Thyroid gland (tissue), 4 donors: Measurements from ENCODE around the gene OVCA2. TPM values are rescaled to one million over a fixed set of nuclear protein-coding genes. Genes with fewer than 3 reads are reported as not detected.

Source experiments
- DNase-seq, 2 donors: peaks; one replicate each; pipeline ENCODE4 v3.0.0-alpha.2; 2019
- H3K27ac ChIP-seq, 3 donors: fragments of 200-600 bp; sonication (generic); 1 replicate in 2 of 3; 2 replicates in 1 of 3; pipeline ENCODE4 v1.5.1; 2016 to 2019; ENCODE audit warnings: mild to moderate bottlenecking in 1 of 3, moderate library complexity in 1 of 3
- H3K27me3 ChIP-seq: fragments of 200-600 bp; sonication (generic); one replicate; pipeline ENCODE4 v1.5.1; 2019
- H3K36me3 ChIP-seq, 2 donors: fragments of 200-600 bp; sonication (generic); one replicate each; pipeline ENCODE4 v1.5.1; 2016 to 2019
- H3K4me1 ChIP-seq, 2 donors: fragments of 200-600 bp; sonication (generic); one replicate each; pipeline ENCODE4 v1.5.1; 2017 to 2019
- H3K4me3 ChIP-seq, 3 donors: fragments of 200-600 bp; sonication (generic); replicated peaks in 1 of 3; 1 replicate in 2 of 3; 2 replicates in 1 of 3; pipeline ENCODE4 v1.5.1; 2016; ENCODE audit warnings: mild to moderate bottlenecking in 1 of 3
- H3K9me3 ChIP-seq: fragments of 200-600 bp; sonication (generic); one replicate; pipeline ENCODE4 v1.5.1; 2017
- POLR2A ChIP-seq, 2 donors: fragments of 450-650 bp; IDR thresholded peaks; one replicate each; pipeline ENCODE4 v1.6.1; 2017; ENCODE audit warnings: antibody characterized with exemption in 2 of 2, mild to moderate bottlenecking in 2 of 2, moderate library complexity in 1 of 2
- WGBS, 2 donors: methylation state at CpG; one replicate each; pipeline ENCODE4 v1.1.5; 2017; 5-methylcytosine and 5-hydroxymethylcytosine counted together
- intact Hi-C: fragments of 100-400 bp; cut with DNase I; formaldehyde crosslinking; loops from one replicate; pipeline ENCODE4 v1.15.1; 2023
- total RNA-seq, 4 donors: library from RNA; depleted of rRNA; stranded (reverse); fragments of >200 nt; gene quantifications; one replicate each; pipeline ENCODE4 v1.2.3, GENCODE V29; 2016
- TF ChIP-seq, protein P1 (sequence below), 6 experiments: fragments of 200-600 bp in 3 of 6; fragments of 450-650 bp in 3 of 6; sonication (generic) in 3 of 6; IDR thresholded peaks; one replicate each; pipeline ENCODE4 v1.5.1; 2016 to 2019; ENCODE audit warnings: antibody characterized with exemption in 6 of 6, mild to moderate bottlenecking in 2 of 6, inconsistent platforms in 1 of 6, moderate library complexity in 1 of 6

Gene OVCA2
- total RNA-seq, 4 donors from 2014 or later, result 37.6 to 54.1 (median 47.3) TPM

DNA sequence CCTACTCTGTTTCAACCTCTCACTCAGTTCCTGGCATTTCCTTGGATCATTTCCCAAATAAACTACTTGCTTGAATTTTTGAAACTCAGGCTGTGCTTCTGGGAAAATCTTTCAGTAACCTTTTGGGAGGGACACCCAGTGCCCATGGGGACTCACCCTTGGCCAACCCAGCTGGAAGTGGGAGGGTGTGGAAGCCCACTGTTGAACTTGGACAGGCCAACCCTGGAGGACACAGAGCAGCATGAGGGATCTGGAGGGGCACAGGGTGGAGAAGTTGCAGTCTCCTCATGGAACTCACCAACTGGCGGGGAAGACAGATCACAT, 27.9 kb upstream of the OVCA2 start:
- no peak for TF ChIP-seq POLR2A (IDR thresholded peaks at IDR 0.05)
- TF ChIP-seq, protein P1, sequence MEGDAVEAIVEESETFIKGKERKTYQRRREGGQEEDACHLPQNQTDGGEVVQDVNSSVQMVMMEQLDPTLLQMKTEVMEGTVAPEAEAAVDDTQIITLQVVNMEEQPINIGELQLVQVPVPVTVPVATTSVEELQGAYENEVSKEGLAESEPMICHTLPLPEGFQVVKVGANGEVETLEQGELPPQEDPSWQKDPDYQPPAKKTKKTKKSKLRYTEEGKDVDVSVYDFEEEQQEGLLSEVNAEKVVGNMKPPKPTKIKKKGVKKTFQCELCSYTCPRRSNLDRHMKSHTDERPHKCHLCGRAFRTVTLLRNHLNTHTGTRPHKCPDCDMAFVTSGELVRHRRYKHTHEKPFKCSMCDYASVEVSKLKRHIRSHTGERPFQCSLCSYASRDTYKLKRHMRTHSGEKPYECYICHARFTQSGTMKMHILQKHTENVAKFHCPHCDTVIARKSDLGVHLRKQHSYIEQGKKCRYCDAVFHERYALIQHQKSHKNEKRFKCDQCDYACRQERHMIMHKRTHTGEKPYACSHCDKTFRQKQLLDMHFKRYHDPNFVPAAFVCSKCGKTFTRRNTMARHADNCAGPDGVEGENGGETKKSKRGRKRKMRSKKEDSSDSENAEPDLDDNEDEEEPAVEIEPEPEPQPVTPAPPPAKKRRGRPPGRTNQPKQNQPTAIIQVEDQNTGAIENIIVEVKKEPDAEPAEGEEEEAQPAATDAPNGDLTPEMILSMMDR (IDR thresholded peaks at IDR 0.05), result no peak
- H3K36me3 ChIP-seq, result no peaks in the 10 kb centered on the region
- DNase-seq, result no peak
- peaks cover 8 to 26% of the 10 kb centered on the region in 2 donors for H3K4me1 ChIP-seq
- no peaks in the 10 kb centered on the region for H3K9me3 ChIP-seq
- intact Hi-C loops, result no loop called here
- H3K4me3 ChIP-seq, result no peak overlapping the region
- H3K27me3 ChIP-seq, result no peaks in the 10 kb centered on the region
- 88 to 90% methylated on average over 1 of the region's 1 CpG for WGBS, 2 donors
- H3K27ac ChIP-seq, result no peak overlapping the region

DNA sequence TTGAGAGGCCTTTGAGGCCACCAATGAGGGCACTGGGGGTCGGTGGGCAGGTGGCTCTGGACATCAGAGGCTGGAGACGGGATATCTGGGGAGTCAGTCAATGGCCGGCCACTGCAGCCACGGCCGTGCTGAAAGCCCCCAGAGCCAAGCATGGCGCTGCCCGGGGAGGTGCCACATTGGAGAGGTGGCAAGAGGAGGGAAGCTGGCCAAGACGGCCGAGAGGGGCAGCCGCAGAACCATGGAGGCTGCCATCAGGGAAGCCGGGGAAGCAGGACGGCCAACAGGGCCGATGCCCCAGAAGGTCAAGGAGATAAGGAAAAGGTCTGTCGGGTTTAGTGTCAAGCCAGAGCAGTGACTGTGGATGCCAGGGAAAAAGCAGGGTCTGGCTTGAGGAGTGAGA, 26.5 kb upstream of the OVCA2 start:
- intact Hi-C loops, result no loop called here
- Histone ChIP-seq H3K9me3 (no peaks in the 10 kb centered on the region), H3K4me3 (no peak overlapping the region), H3K27me3 (no peaks in the 10 kb centered on the region), H3K4me1 (peaks cover 8 to 26% of the 10 kb centered on the region in 2 donors), H3K27ac (no peak overlapping the region), H3K36me3 (no peaks in the 10 kb centered on the region)
- TF ChIP-seq, protein P1 (IDR thresholded peaks at IDR 0.05), result no peak
- TF ChIP-seq POLR2A (IDR thresholded peaks at IDR 0.05), result no peak
- no peak for DNase-seq
- 90 to 91% methylated on average over 14 of the region's 14 CpGs for WGBS, 2 donors

DNA sequence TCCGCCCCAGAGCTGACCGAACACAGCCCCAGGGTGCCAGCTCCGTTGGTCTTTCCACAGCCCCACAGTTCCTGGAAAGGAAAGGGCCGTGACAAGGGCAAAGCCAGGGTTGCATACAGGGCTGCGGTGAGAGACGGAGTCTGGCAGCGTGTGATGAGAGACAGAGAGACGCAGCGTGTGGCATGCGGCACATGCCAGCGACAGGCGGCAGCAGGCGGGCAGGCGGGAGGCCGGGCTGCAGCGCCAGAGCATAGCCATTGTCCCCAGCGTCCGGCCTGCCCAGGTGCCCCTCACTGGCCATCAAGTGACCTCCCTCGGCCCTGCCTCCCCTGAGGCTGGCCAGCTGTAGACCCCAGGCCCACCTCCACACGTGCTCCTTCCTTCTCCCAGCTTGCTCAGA, 25.3 kb upstream of the OVCA2 start:
- Histone ChIP-seq H3K4me3 (no peak overlapping the region), H3K27ac (no peak overlapping the region), H3K36me3 (no peaks in the 10 kb centered on the region), H3K4me1 (peaks cover 3 to 20% of the 10 kb centered on the region in 2 donors), H3K27me3 (no peaks in the 10 kb centered on the region), H3K9me3 (no peaks in the 10 kb centered on the region)
- no peak for TF ChIP-seq POLR2A (IDR thresholded peaks at IDR 0.05)
- TF ChIP-seq, protein P1 (IDR thresholded peaks at IDR 0.05), result no peak
- no peak for DNase-seq
- intact Hi-C loops, result no loop called here
- WGBS, 2 donors, result 91 to 93% methylated on average over 18 to 20 of the region's 20 CpGs

DNA sequence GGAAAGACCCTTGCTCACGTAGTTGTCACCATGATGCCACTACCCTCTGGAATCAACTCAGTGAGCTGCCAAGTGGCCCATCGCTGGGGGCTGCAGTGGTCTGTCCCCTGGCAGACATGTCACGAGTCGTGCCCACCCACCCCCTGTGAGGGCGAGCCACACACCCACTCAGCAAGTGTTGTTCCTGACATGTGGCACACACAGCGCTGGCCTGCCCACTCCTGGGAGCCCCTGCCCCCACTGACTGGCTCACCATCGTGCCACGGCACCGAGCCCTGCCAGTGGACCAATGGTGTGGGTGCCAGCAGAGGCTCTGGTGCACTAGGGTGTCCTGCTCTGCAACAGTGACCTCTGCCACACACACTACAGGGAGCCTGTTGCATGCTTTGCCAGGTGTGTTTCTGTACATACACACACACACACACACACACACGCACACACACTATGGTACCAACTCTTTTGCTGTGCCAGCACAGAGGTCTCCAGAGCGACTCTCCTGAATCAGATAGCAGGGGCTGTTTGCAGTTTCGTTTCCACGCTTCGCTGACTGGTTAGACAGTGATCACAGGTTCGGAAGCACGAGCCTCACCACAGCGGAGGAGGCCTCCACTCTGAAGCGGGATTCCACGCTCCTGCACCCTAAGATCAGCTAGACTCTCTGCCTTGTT, 24.4 kb upstream of the OVCA2 start:
- Histone ChIP-seq H3K36me3 (no peaks in the 10 kb centered on the region), H3K27ac (no peak overlapping the region), H3K27me3 (no peaks in the 10 kb centered on the region), H3K4me1 (peaks cover 0 to 11% of the 10 kb centered on the region in 2 donors), H3K4me3 (no peak overlapping the region), H3K9me3 (no peaks in the 10 kb centered on the region)
- no peak for DNase-seq
- 56 to 77% methylated on average over 6 to 12 of the region's 19 CpGs for WGBS, 2 donors
- intact Hi-C loops, result no loop called here
- no peak for TF ChIP-seq POLR2A (IDR thresholded peaks at IDR 0.05)
- TF ChIP-seq, protein P1 (IDR thresholded peaks at IDR 0.05), result no peak

DNA sequence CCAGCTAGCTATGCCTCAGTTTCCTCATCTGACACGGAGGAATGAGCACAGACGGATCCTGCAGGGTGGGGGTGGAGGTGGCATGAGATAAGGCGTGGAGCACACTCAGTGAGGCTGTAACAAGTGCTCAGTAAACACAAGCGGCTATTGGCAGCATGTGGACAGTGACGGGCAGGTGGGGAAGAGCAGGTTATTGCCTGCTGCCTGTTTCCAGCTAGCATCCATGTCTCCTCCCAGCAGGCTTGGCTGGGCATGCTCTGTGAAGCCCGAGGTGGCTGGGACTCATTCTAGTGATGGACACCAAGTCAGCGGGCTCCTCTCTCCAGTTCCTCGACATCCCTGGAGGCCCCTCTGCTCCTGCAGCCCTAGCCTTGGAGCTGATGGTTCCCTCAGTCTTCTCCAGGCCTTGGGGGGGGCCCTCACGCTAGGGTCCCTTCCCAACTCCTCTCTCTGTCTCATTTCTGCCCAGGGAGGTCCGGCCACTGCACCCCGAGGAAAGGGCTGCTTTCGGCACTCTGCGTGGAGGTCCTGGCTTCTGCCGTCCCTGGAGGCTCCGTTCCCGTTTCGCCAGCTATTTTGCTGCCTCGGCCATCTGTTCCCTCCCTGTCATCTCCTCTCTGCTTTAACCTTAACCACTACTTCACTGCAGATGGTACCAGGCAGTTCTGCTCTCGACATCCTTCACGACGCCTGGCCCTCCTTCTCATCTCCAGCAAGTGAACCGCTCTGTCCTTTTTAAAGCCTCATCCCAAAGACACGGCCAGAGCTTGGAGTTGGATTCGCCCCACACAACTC, 22.9 kb upstream of the OVCA2 start:
- peaks cover under 1% of the 10 kb centered on the region for H3K27me3 ChIP-seq
- no peak overlapping the region for H3K4me3 ChIP-seq
- no peaks in the 10 kb centered on the region for H3K36me3 ChIP-seq
- DNase-seq, result no peak
- 74 to 82% methylated on average over 22 to 24 of the region's 24 CpGs for WGBS, 2 donors
- H3K9me3 ChIP-seq, result no peaks in the 10 kb centered on the region
- H3K4me1 ChIP-seq, result peaks cover 0 to 8% of the 10 kb centered on the region in 2 donors
- intact Hi-C loops, result no loop called here
- no peak overlapping the region for H3K27ac ChIP-seq
- TF ChIP-seq, protein P1 (IDR thresholded peaks at IDR 0.05), result no peak
- TF ChIP-seq POLR2A (IDR thresholded peaks at IDR 0.05), result no peak
